ENCODE measurements around the gene SSR3. TPM values are rescaled to one million over a fixed set of nuclear protein-coding genes. Genes with fewer than 3 reads are reported as not detected.

The SSR3 gene
- total and polyA plus RNA-seq, 2 donors (not counting 3 experiments of a cell fraction or from before 2014, with no cell fraction given): 155 to 355 TPM

GRCh38 chr3:156532730-156533129 lies 22.2 kb downstream of the SSR3 start:
- POLR2A ChIA-PET: no interaction called here
- FAIRE-seq: no peak

GRCh38 chr3:156530980-156531379 lies 23.9 kb downstream of the SSR3 start:
- no peak for DNase-seq (ENCODE audit: low read depth, low spot score)
- no peak for TF ChIP-seq POLR2A (IDR thresholded peaks at IDR 0.05; ENCODE audit: low read depth, low read length)
- no peak for TF ChIP-seq CTCF (IDR thresholded peaks at IDR 0.05; ENCODE audit: extremely low read depth in 1 of 2, insufficient read depth in 1 of 2, low read depth in 1 of 2, low read length in 2 of 2)
- no peak for TF ChIP-seq JUN (IDR thresholded peaks at IDR 0.05; ENCODE audit: borderline replicate concordance, insufficient read depth, insufficient read length, low read depth)
- TF ChIP-seq FOS (IDR thresholded peaks at IDR 0.05; ENCODE audit: borderline replicate concordance, insufficient read depth, low read length): no peak
- TF ChIP-seq POLR2AphosphoS5 (IDR thresholded peaks at IDR 0.05; ENCODE audit: insufficient read depth, low read depth, low read length): no peak
- TF ChIP-seq EZH2 (IDR thresholded peaks at IDR 0.05; ENCODE audit: borderline replicate concordance, low read depth, low read length, severe bottlenecking): no peak
- TF ChIP-seq MAX (IDR thresholded peaks at IDR 0.05; ENCODE audit: insufficient read depth, insufficient read length): no peak
- TF ChIP-seq GATA2 (IDR thresholded peaks at IDR 0.05; ENCODE audit: insufficient read depth, insufficient read length, low read depth, low read length): no peak
- no peak for TF ChIP-seq MYC (IDR thresholded peaks at IDR 0.05; ENCODE audit: low read depth, low read length)
- H3K4me2 ChIP-seq (ENCODE audit: insufficient read depth, low read length): no peak overlapping the region
- ChIA-PET POLR2A (no interaction called here), CTCF (interaction anchor here (0.6 to 1.7 kb wide), 4 partner anchors 10 to 607 kb away, joined by 3 to 4 read pairs (median 4); no protein-coding TSS in a partner anchor)
- no peaks in the 10 kb centered on the region for H4K20me1 ChIP-seq (replicated peaks; ENCODE audit: control insufficient read depth, extremely low read depth, insufficient read depth, low read length)
- intact Hi-C loops (cut with micrococcal nuclease): no loop called here
- H3K27ac ChIP-seq (ENCODE audit: insufficient read depth, low read depth, low read length): no peak overlapping the region
- no peaks in the 10 kb centered on the region for H3K36me3 ChIP-seq (ENCODE audit: control insufficient read depth in 2 of 2, extremely low read depth in 1 of 2, insufficient read depth in 2 of 2, low read length in 2 of 2)
- no peak overlapping the region for H3K4me3 ChIP-seq (replicated peaks in 1 of 3; ENCODE audit: insufficient read depth in 1 of 3, low read depth in 1 of 3, low read length in 3 of 3)
- H2AFZ ChIP-seq (ENCODE audit: low read depth, low read length): no peak overlapping the region
- dilution Hi-C loops (cut with MboI; ENCODE audit: extremely low pct_ligation_motif_present, low sequenced_read_pairs): no loop called here
- H3K9me3 ChIP-seq (replicated peaks; ENCODE audit: control insufficient read depth, insufficient read depth, low read length): no peaks in the 10 kb centered on the region
- FAIRE-seq: no peak
- no TSS peak for BruUV-seq (replicated peaks)
- H3K9me1 ChIP-seq (replicated peaks; ENCODE audit: control insufficient read depth, extremely low read depth, insufficient read depth, low read length): no peaks in the 10 kb centered on the region
- H3K79me2 ChIP-seq (ENCODE audit: control insufficient read depth, insufficient read depth, low read length): no peaks in the 10 kb centered on the region
- H3K9ac ChIP-seq (replicated peaks; ENCODE audit: extremely low read depth, insufficient read depth, low read length): no peak overlapping the region
- H3K4me1 ChIP-seq (ENCODE audit: control insufficient read depth, extremely low read depth, insufficient read depth, low read length): peaks cover 6% of the 10 kb centered on the region
- no peaks in the 10 kb centered on the region for H3K27me3 ChIP-seq (ENCODE audit: control insufficient read depth in 2 of 2, insufficient read depth in 2 of 2, low read length in 2 of 2)

More at GRCh38 chr3:156532730-156533129, 22.2 kb downstream of the SSR3 start:
- Histone ChIP-seq H3K36me3 (ENCODE audit: control insufficient read depth in 2 of 2, extremely low read depth in 1 of 2, insufficient read depth in 2 of 2, low read length in 2 of 2) (peaks cover 0 to under 1% of the 10 kb centered on the region in 2 experiments), H3K9me3 (replicated peaks; ENCODE audit: control insufficient read depth, insufficient read depth, low read length) (no peaks in the 10 kb centered on the region), H3K79me2 (ENCODE audit: control insufficient read depth, insufficient read depth, low read length) (no peaks in the 10 kb centered on the region), H3K27me3 (ENCODE audit: control insufficient read depth in 2 of 2, insufficient read depth in 2 of 2, low read length in 2 of 2) (no peaks in the 10 kb centered on the region), H3K9ac (replicated peaks; ENCODE audit: extremely low read depth, insufficient read depth, low read length) (no peak overlapping the region), H2AFZ (ENCODE audit: low read depth, low read length) (no peak overlapping the region), H3K4me1 (ENCODE audit: control insufficient read depth, extremely low read depth, insufficient read depth, low read length) (peaks cover 7% of the 10 kb centered on the region), H3K27ac (ENCODE audit: insufficient read depth, low read depth, low read length) (no peak overlapping the region), H3K4me2 (ENCODE audit: insufficient read depth, low read length) (no peak overlapping the region), H3K4me3 (replicated peaks in 1 of 3; ENCODE audit: insufficient read depth in 1 of 3, low read depth in 1 of 3, low read length in 3 of 3) (no peak overlapping the region), H3K9me1 (replicated peaks; ENCODE audit: control insufficient read depth, extremely low read depth, insufficient read depth, low read length) (no peaks in the 10 kb centered on the region), H4K20me1 (replicated peaks; ENCODE audit: control insufficient read depth, extremely low read depth, insufficient read depth, low read length) (no peaks in the 10 kb centered on the region)
- CTCF ChIA-PET: interaction anchor here (0.8 to 1.7 kb wide), 3 partner anchors 16 to 605 kb away, joined by 3 to 4 read pairs (median 3); no protein-coding TSS in a partner anchor
- TF ChIP-seq JUN (IDR thresholded peaks at IDR 0.05; ENCODE audit: borderline replicate concordance, insufficient read depth, insufficient read length, low read depth): no peak
- no peak for DNase-seq (ENCODE audit: low read depth, low spot score)
- no TSS peak for BruUV-seq (replicated peaks)
- dilution Hi-C loops (cut with MboI; ENCODE audit: extremely low pct_ligation_motif_present, low sequenced_read_pairs): no loop called here
- intact Hi-C loops (cut with micrococcal nuclease): no loop called here
